Measurements from ENCODE around the gene SHANK2. TPM values are rescaled to one million over a fixed set of nuclear protein-coding genes. Genes with fewer than 3 reads are reported as not detected.

Gene SHANK2
- total RNA-seq, 4 donors from 2014 or later: 1.1 to 16.7 (median 9.0) TPM

- no peak for TF ChIP-seq POLR2A (IDR thresholded peaks at IDR 0.05)
- TF ChIP-seq CTCF (IDR thresholded peaks at IDR 0.05): no peak
- 20 to 23% methylated on average over 22 of the region's 22 CpGs for WGBS, 2 donors
- peak in 1 of 2 donors; percentile 84 for DNase-seq (ENCODE audit: low spot score in 2 of 2)
- intact Hi-C loops (cut with DNase I; ENCODE audit: low total_unique reads): no loop called here
- no peak overlapping the region for H3K4me3 ChIP-seq (ENCODE audit: low read depth, poor library complexity, severe bottlenecking)
Observed at GRCh38 chr11:71266114-71266833, 13.9 kb upstream of the SHANK2 start.

DNA sequence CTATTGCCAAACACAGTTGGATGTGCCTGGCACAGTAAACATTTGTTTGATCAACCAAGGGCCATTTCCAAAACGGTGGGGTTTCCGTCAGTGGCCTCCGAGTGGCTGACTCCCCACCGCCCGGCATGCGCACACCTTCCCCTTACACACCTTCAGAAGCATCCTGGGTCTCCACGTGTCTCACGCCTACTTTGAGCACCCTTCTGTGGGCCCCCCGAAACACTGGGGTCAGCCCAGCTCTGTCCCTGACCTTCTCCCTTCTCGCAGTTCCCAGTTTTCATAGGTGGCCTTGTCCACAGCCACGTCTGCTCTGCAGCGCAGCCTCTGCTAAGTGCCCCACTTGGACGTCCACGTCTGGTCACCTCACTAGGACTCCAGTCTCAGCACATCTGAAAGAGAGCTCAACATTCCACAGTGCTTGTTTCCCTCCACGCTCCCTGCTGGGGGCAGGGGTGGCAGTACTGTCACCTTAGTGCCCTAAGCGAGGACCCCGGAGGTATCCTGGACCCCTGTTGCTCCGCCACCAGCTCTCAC is 13.2 kb upstream of the SHANK2 start:
- intact Hi-C loops (cut with DNase I; ENCODE audit: low total_unique reads): no loop called here
- 85 to 88% methylated on average over 18 of the region's 18 CpGs for WGBS, 2 donors
- no peak for TF ChIP-seq CTCF (IDR thresholded peaks at IDR 0.05)
- TF ChIP-seq POLR2A (IDR thresholded peaks at IDR 0.05): no peak
- no peak overlapping the region for H3K4me3 ChIP-seq (ENCODE audit: low read depth, poor library complexity, severe bottlenecking)
- no peak for DNase-seq (ENCODE audit: low spot score in 2 of 2)

DNA sequence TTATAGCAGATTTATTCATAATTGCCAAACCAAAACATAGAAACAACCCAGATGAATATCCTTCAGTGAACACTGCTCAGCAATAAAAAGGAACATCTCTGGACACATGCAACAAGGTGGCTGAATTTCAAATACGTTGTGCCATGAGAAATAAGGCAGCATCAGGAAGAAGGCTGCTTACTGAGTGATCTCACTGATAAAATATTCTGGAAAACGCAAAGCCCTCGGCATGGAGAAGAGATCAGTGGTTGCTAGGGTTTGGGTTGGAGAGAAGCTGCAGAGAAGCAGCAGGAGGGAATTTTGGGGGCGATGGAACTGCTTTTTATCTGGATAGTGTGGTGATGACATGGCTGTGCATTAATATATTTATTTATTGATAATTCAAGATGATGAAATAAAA is 11.0 kb upstream of the SHANK2 start:
- no peak overlapping the region for H3K4me3 ChIP-seq (ENCODE audit: low read depth, poor library complexity, severe bottlenecking)
- TF ChIP-seq POLR2A (IDR thresholded peaks at IDR 0.05) (no peak), CTCF (IDR thresholded peaks at IDR 0.05) (no peak)
- DNase-seq (ENCODE audit: low spot score in 2 of 2): no peak
- WGBS, 2 donors: 36 to 44% methylated on average over 4 of the region's 4 CpGs
- intact Hi-C loops (cut with DNase I; ENCODE audit: low total_unique reads): no loop called here

- WGBS, 2 donors: 39 to 47% methylated on average over 11 of the region's 11 CpGs
Observed at GRCh38 chr11:71255800-71256479, 3.6 kb upstream of the SHANK2 start.

GRCh38 chr11:71255323-71255722 is 2.9 kb upstream of the SHANK2 start:
- intact Hi-C loops (cut with DNase I; ENCODE audit: low total_unique reads): no loop called here
- no peak for DNase-seq (ENCODE audit: low spot score in 2 of 2)
- H3K4me3 ChIP-seq (ENCODE audit: low read depth, poor library complexity, severe bottlenecking): no peak overlapping the region
- no peak for TF ChIP-seq CTCF (IDR thresholded peaks at IDR 0.05)
- TF ChIP-seq POLR2A (IDR thresholded peaks at IDR 0.05): no peak
- WGBS, 2 donors: 45 to 54% methylated on average over 5 of the region's 5 CpGs

More at GRCh38 chr11:71255800-71256479, 3.6 kb upstream of the SHANK2 start:
- no peak overlapping the region for H3K4me3 ChIP-seq (ENCODE audit: low read depth, poor library complexity, severe bottlenecking)
- TF ChIP-seq POLR2A (IDR thresholded peaks at IDR 0.05) (no peak), CTCF (IDR thresholded peaks at IDR 0.05) (no peak)
- DNase-seq (ENCODE audit: low spot score in 2 of 2): no peak
- intact Hi-C loops (cut with DNase I; ENCODE audit: low total_unique reads): no loop called here
